ENCODE data around the gene DGCR2. TPM values are rescaled to one million over a fixed set of nuclear protein-coding genes. Genes with fewer than 3 reads are reported as not detected.

DGCR2 gene
- total RNA-seq, 1 experiment from 2014 or later: 41.1 TPM

DNA sequence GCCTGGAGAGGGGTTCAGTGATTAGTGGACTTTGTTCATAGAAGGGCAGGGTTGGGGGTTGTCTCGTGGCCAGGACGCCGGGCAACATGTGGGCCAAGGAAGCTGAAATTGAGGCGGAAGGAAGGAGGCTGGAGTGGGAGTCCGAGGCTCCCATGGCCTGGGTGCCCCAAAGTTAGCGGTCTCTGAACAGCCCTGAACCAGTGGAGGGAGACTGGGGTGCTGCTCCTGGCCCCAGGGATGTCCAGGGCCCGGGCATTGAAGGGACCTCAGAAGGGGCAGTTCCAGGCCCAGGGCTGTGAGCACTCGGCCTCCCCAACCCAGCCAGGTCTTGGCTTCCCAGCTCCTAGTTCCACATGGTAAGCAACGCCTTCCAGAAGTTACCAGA is 126.9 kb downstream of the DGCR2 start:
- intact Hi-C loops (cut with micrococcal nuclease; ENCODE audit: unreplicated experiment): no loop called here
- TF ChIP-seq, protein P1, sequence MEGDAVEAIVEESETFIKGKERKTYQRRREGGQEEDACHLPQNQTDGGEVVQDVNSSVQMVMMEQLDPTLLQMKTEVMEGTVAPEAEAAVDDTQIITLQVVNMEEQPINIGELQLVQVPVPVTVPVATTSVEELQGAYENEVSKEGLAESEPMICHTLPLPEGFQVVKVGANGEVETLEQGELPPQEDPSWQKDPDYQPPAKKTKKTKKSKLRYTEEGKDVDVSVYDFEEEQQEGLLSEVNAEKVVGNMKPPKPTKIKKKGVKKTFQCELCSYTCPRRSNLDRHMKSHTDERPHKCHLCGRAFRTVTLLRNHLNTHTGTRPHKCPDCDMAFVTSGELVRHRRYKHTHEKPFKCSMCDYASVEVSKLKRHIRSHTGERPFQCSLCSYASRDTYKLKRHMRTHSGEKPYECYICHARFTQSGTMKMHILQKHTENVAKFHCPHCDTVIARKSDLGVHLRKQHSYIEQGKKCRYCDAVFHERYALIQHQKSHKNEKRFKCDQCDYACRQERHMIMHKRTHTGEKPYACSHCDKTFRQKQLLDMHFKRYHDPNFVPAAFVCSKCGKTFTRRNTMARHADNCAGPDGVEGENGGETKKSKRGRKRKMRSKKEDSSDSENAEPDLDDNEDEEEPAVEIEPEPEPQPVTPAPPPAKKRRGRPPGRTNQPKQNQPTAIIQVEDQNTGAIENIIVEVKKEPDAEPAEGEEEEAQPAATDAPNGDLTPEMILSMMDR (conservative IDR thresholded peaks at IDR 0.05; ENCODE audit: low read depth, low read length): no peak
- POLR2A ChIA-PET (ENCODE audit: low non-redundant PET): no interaction called here
- Histone ChIP-seq H3K27ac (ENCODE audit: low read depth, low read length, poor library complexity, severe bottlenecking) (no peak overlapping the region), H3K9me3 (ENCODE audit: low read depth, low read length, poor library complexity, severe bottlenecking) (no peaks in the 10 kb centered on the region), H3K27me3 (replicated peaks; ENCODE audit: insufficient read depth, low read depth, low read length, poor library complexity) (no peaks in the 10 kb centered on the region), H3K36me3 (ENCODE audit: insufficient read depth, low read length, poor library complexity, severe bottlenecking) (no peaks in the 10 kb centered on the region), H3K4me1 (ENCODE audit: insufficient read depth, low read length, poor library complexity, severe bottlenecking) (no peaks in the 10 kb centered on the region), H3K4me3 (ENCODE audit: low read depth, low read length, poor library complexity, severe bottlenecking) (no peak overlapping the region)
- no peak for DNase-seq (ENCODE audit: low spot score)
- CTCF ChIA-PET: no interaction called here
- BruUV-seq (replicated peaks): no TSS peak

GRCh38 chr22:18994701-18995326 is 127.4 kb downstream of the DGCR2 start:
- Histone ChIP-seq H3K4me3 (ENCODE audit: low read depth, low read length, poor library complexity, severe bottlenecking) (no peak overlapping the region), H3K9me3 (ENCODE audit: low read depth, low read length, poor library complexity, severe bottlenecking) (no peaks in the 10 kb centered on the region), H3K27ac (ENCODE audit: low read depth, low read length, poor library complexity, severe bottlenecking) (no peak overlapping the region), H3K36me3 (ENCODE audit: insufficient read depth, low read length, poor library complexity, severe bottlenecking) (no peaks in the 10 kb centered on the region), H3K27me3 (replicated peaks; ENCODE audit: insufficient read depth, low read depth, low read length, poor library complexity) (no peaks in the 10 kb centered on the region), H3K4me1 (ENCODE audit: insufficient read depth, low read length, poor library complexity, severe bottlenecking) (no peaks in the 10 kb centered on the region)
- BruUV-seq (replicated peaks): no TSS peak
- no peak for TF ChIP-seq EZH2 (IDR thresholded peaks at IDR 0.05; ENCODE audit: borderline replicate concordance, low read depth, low read length, poor library complexity, severe bottlenecking)
- TF ChIP-seq, protein P1 (conservative IDR thresholded peaks at IDR 0.05; ENCODE audit: low read depth, low read length): no peak
- ChIA-PET POLR2A (ENCODE audit: low non-redundant PET) (no interaction called here), CTCF (no interaction called here)
- DNase-seq (ENCODE audit: low spot score): no peak
- intact Hi-C loops (cut with micrococcal nuclease; ENCODE audit: unreplicated experiment): no loop called here

DNA sequence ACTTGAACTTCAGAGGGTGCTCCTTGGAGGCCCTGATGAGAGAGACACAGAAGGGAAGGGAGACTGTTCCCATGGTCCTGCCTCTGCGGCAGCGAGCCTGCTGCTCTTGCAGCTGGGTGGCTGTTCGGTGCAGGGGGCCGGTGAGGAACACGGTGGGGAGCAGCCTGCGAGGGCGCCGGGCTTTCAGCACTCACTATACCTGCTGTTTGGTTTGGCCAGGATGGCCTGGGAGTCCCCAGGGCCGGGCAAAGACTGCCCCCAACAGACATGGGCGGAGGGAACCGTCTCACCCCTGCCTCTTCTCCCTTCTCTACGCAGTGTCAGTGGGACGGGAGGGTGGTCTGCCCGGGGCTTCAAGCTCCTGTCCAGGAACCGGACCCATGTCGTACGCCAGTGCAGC is 128.2 kb downstream of the DGCR2 start:
- ChIA-PET CTCF (no interaction called here), POLR2A (ENCODE audit: low non-redundant PET) (no interaction called here)
- Histone ChIP-seq H3K9me3 (ENCODE audit: low read depth, low read length, poor library complexity, severe bottlenecking) (no peaks in the 10 kb centered on the region), H3K4me3 (ENCODE audit: low read depth, low read length, poor library complexity, severe bottlenecking) (no peak overlapping the region), H3K27me3 (replicated peaks; ENCODE audit: insufficient read depth, low read depth, low read length, poor library complexity) (no peaks in the 10 kb centered on the region), H3K36me3 (ENCODE audit: insufficient read depth, low read length, poor library complexity, severe bottlenecking) (no peaks in the 10 kb centered on the region), H3K27ac (ENCODE audit: low read depth, low read length, poor library complexity, severe bottlenecking) (no peak overlapping the region), H3K4me1 (ENCODE audit: insufficient read depth, low read length, poor library complexity, severe bottlenecking) (no peaks in the 10 kb centered on the region)
- no peak for DNase-seq (ENCODE audit: low spot score)
- BruUV-seq (replicated peaks): no TSS peak
- TF ChIP-seq EZH2 (IDR thresholded peaks at IDR 0.05; ENCODE audit: borderline replicate concordance, low read depth, low read length, poor library complexity, severe bottlenecking): no peak
- TF ChIP-seq, protein P1 (conservative IDR thresholded peaks at IDR 0.05; ENCODE audit: low read depth, low read length): no peak
- intact Hi-C loops (cut with micrococcal nuclease; ENCODE audit: unreplicated experiment): no loop called here
